ENCODE data around the gene NCS1. TPM values are rescaled to one million over a fixed set of nuclear protein-coding genes. Genes with fewer than 3 reads are reported as not detected.
A peak's percentile ranks its signal among the peaks of the same experiment; 100 is the strongest.

The NCS1 gene
- total RNA-seq, 1 donor from 2014 or later: 126 TPM

DNA sequence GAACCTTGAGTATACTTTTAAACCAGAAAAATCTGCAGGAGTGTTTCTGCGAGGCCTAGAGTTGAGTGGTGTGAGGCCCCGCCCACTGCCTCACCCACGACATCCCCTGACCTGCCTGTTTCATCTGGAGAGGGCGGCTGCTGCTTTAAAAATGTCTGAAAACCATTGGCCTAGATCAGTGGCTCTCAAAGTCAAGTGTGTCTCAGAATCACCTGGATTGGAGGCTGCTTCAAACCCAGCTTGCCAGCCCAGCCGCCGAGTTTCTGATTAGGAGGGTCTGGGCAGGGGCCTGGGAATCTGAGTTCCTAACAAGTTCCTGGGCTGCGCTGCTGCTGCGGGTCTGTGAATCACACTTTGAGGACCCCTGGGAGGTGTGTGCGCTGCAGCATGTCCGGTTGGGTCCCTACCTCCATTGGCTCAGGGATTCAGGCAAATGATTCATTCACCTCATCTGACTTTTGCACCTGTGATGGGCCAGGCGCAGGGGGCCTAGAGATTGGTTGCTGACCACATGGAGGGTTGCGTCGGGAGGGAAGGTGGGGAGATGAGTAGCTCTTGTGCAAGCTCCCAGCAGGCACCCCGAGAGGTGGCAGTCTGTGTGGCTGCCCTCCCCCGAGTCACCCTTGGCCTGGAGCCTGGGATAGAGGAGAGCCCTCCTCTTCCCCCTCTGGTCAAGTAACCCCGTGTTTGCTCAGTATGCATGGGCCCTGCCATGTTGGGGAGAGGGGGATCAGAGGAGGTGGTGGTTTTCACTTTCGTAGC lies 65.7 kb downstream of the NCS1 start:
- H3K79me2 ChIP-seq (ENCODE audit: insufficient read depth, low read length): no peaks in the 10 kb centered on the region
- peaks cover 22% of the 10 kb centered on the region for H3K4me1 ChIP-seq (ENCODE audit: insufficient read depth, low read length)
- H3K27ac ChIP-seq (ENCODE audit: low read depth, low read length): no peak overlapping the region
- Mint-ChIP-seq H3K36me3 (ENCODE audit: low read depth, unreplicated experiment) (peaks cover 8% of the 10 kb centered on the region), H3K4me1 (ENCODE audit: low read depth, unreplicated experiment) (peaks cover 16% of the 10 kb centered on the region), H3K27me3 (ENCODE audit: low read depth, unreplicated experiment) (no peaks in the 10 kb centered on the region), H3K4me3 (ENCODE audit: unreplicated experiment) (no peak overlapping the region), H3K27ac (ENCODE audit: unreplicated experiment) (no peak overlapping the region), H3K9me3 (ENCODE audit: unreplicated experiment) (peaks cover 2% of the 10 kb centered on the region)
- H4K20me1 ChIP-seq (ENCODE audit: insufficient read depth, low read length): peaks cover 39% of the 10 kb centered on the region
- H3K27me3 ChIP-seq (ENCODE audit: insufficient read depth, low read length): no peaks in the 10 kb centered on the region
- no peak for FAIRE-seq
- H3K9ac ChIP-seq (ENCODE audit: low read length): no peak overlapping the region
- no peak overlapping the region for H3K4me2 ChIP-seq (ENCODE audit: low read length)
- H3K9me3 ChIP-seq (ENCODE audit: insufficient read depth, low read depth, low read length): no peaks in the 10 kb centered on the region
- peaks cover 7% of the 10 kb centered on the region for H3K36me3 ChIP-seq (ENCODE audit: insufficient read depth, low read length)
- TF ChIP-seq EZH2 (IDR thresholded peaks at IDR 0.05; ENCODE audit: insufficient read depth, low read length): no peak
- TF ChIP-seq, protein P1, sequence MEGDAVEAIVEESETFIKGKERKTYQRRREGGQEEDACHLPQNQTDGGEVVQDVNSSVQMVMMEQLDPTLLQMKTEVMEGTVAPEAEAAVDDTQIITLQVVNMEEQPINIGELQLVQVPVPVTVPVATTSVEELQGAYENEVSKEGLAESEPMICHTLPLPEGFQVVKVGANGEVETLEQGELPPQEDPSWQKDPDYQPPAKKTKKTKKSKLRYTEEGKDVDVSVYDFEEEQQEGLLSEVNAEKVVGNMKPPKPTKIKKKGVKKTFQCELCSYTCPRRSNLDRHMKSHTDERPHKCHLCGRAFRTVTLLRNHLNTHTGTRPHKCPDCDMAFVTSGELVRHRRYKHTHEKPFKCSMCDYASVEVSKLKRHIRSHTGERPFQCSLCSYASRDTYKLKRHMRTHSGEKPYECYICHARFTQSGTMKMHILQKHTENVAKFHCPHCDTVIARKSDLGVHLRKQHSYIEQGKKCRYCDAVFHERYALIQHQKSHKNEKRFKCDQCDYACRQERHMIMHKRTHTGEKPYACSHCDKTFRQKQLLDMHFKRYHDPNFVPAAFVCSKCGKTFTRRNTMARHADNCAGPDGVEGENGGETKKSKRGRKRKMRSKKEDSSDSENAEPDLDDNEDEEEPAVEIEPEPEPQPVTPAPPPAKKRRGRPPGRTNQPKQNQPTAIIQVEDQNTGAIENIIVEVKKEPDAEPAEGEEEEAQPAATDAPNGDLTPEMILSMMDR (IDR thresholded peaks at IDR 0.05; ENCODE audit: insufficient read depth, low read depth, low read length): no peak
- DNase-seq (ENCODE audit: low read depth): no peak
- H3K4me3 ChIP-seq (ENCODE audit: insufficient read depth, low read depth, low read length): no peak overlapping the region
- H2AFZ ChIP-seq (ENCODE audit: low read depth, low read length): no peak overlapping the region

DNA sequence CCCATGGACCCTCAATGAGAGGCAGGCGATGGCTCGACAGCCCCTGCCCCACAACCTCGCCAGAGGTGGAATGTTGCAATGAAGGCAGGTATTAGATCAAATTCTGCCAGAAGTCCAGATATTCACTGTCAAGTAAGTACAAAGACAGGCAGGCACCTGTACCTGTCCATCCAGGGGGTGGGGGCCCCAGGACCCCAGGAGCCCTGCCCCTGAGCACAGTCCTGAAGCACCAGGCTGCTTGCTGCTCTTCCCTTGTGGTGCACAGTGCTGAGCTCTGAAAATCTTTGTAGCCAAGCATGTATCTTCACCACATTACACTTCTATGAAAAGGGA lies 67.1 kb downstream of the NCS1 start:
- H3K4me3 Mint-ChIP-seq (ENCODE audit: unreplicated experiment): no peak overlapping the region
- H3K4me1 Mint-ChIP-seq (ENCODE audit: low read depth, unreplicated experiment): peaks cover 16% of the 10 kb centered on the region
- H3K9me3 Mint-ChIP-seq (ENCODE audit: unreplicated experiment): peaks cover 2% of the 10 kb centered on the region
- peak overlapping the region; percentile 55 for H3K27ac Mint-ChIP-seq (ENCODE audit: unreplicated experiment)
- FAIRE-seq: no peak
- no peak for DNase-seq (ENCODE audit: low read depth)
- Histone ChIP-seq H3K4me1 (ENCODE audit: insufficient read depth, low read length) (peaks cover 17% of the 10 kb centered on the region), H3K9ac (ENCODE audit: low read length) (no peak overlapping the region), H3K79me2 (ENCODE audit: insufficient read depth, low read length) (no peaks in the 10 kb centered on the region), H3K9me3 (ENCODE audit: insufficient read depth, low read depth, low read length) (no peaks in the 10 kb centered on the region), H2AFZ (ENCODE audit: low read depth, low read length) (no peak overlapping the region), H3K27ac (ENCODE audit: low read depth, low read length) (no peak overlapping the region), H3K4me3 (ENCODE audit: insufficient read depth, low read depth, low read length) (no peak overlapping the region), H4K20me1 (ENCODE audit: insufficient read depth, low read length) (peaks cover 28% of the 10 kb centered on the region), H3K4me2 (ENCODE audit: low read length) (no peak overlapping the region), H3K36me3 (ENCODE audit: insufficient read depth, low read length) (peaks cover 1% of the 10 kb centered on the region), H3K27me3 (ENCODE audit: insufficient read depth, low read length) (no peaks in the 10 kb centered on the region)
- TF ChIP-seq EZH2 (IDR thresholded peaks at IDR 0.05; ENCODE audit: insufficient read depth, low read length): no peak
- TF ChIP-seq, protein P1 (IDR thresholded peaks at IDR 0.05; ENCODE audit: insufficient read depth, low read depth, low read length): no peak
- H3K27me3 Mint-ChIP-seq (ENCODE audit: low read depth, unreplicated experiment): no peaks in the 10 kb centered on the region
- H3K36me3 Mint-ChIP-seq (ENCODE audit: low read depth, unreplicated experiment): peaks cover 3% of the 10 kb centered on the region

DNA sequence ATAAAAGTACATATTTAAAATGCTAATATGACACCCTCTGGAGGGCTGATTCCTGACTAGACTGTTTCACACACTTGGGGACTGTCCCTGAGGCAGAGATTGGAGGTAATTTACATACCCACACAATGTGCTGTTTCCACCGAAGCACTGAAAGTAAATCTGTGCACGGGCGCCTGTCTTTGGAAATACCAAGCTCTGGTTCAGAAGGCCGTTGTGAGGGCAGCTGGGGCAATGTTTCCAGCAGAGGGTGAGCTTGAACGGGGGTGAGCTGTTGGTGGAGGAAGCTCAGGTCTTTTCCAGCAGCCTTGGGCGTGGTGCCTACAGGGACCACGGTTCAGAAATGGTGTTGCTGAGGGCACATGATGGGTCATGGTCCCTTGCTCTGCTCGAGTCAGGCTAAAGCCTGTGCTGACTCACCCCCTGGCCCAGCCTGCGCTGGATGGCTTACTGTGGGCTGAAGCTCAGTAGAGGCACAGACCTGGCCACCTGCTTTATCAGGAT lies 67.6 kb downstream of the NCS1 start:
- peaks cover 2% of the 10 kb centered on the region for H3K9me3 Mint-ChIP-seq (ENCODE audit: unreplicated experiment)
- TF ChIP-seq, protein P1 (IDR thresholded peaks at IDR 0.05; ENCODE audit: insufficient read depth, low read depth, low read length): no peak
- TF ChIP-seq EZH2 (IDR thresholded peaks at IDR 0.05; ENCODE audit: insufficient read depth, low read length): no peak
- peaks cover 23% of the 10 kb centered on the region for H4K20me1 ChIP-seq (ENCODE audit: insufficient read depth, low read length)
- H3K27ac Mint-ChIP-seq (ENCODE audit: unreplicated experiment): peak overlapping the region; percentile 55
- no peak overlapping the region for H3K9ac ChIP-seq (ENCODE audit: low read length)
- H3K9me3 ChIP-seq (ENCODE audit: insufficient read depth, low read depth, low read length): no peaks in the 10 kb centered on the region
- FAIRE-seq (no peak), DNase-seq (ENCODE audit: low read depth) (no peak)
- H3K36me3 ChIP-seq (ENCODE audit: insufficient read depth, low read length): no peaks in the 10 kb centered on the region
- H2AFZ ChIP-seq (ENCODE audit: low read depth, low read length): no peak overlapping the region
- H3K79me2 ChIP-seq (ENCODE audit: insufficient read depth, low read length): no peaks in the 10 kb centered on the region
- no peak overlapping the region for H3K4me3 ChIP-seq (ENCODE audit: insufficient read depth, low read depth, low read length)
- H3K27ac ChIP-seq (ENCODE audit: low read depth, low read length): no peak overlapping the region
- peaks cover 12% of the 10 kb centered on the region for H3K4me1 ChIP-seq (ENCODE audit: insufficient read depth, low read length)
- no peak overlapping the region for H3K4me2 ChIP-seq (ENCODE audit: low read length)
- H3K36me3 Mint-ChIP-seq (ENCODE audit: low read depth, unreplicated experiment): peaks cover 3% of the 10 kb centered on the region
- no peak overlapping the region for H3K4me3 Mint-ChIP-seq (ENCODE audit: unreplicated experiment)
- H3K4me1 Mint-ChIP-seq (ENCODE audit: low read depth, unreplicated experiment): peaks cover 12% of the 10 kb centered on the region
- no peaks in the 10 kb centered on the region for H3K27me3 Mint-ChIP-seq (ENCODE audit: low read depth, unreplicated experiment)
- no peaks in the 10 kb centered on the region for H3K27me3 ChIP-seq (ENCODE audit: insufficient read depth, low read length)

All from astrocyte (in vitro differentiated cells and primary cell).